Chondrocyte (in vitro differentiated cells): ENCODE data around the gene LDHD. TPM values are rescaled to one million over a fixed set of nuclear protein-coding genes. Genes with fewer than 3 reads are reported as not detected.

Source experiments
- DNase-seq: peaks from one replicate; pipeline ENCODE4 v3.0.0; 2021; ENCODE audit warnings: mixed read lengths, low spot score
- H3K27ac Mint-ChIP-seq: one replicate; pipeline ENCODE4 v1.8.0; 2021; ENCODE audit warnings: mild to moderate bottlenecking, moderate library complexity, mixed read lengths; ENCODE audit not compliant: unreplicated experiment
- H3K27me3 Mint-ChIP-seq: 2 replicates; pipeline ENCODE4 v1.8.0; 2021; ENCODE audit warnings: low read depth, mixed read lengths
- H3K36me3 Mint-ChIP-seq: 2 replicates; pipeline ENCODE4 v1.8.0; 2021; ENCODE audit warnings: low read depth, mixed read lengths
- H3K4me1 Mint-ChIP-seq: 2 replicates; pipeline ENCODE4 v1.8.0; 2021; ENCODE audit warnings: low read depth, mild to moderate bottlenecking, mixed read lengths
- H3K4me3 Mint-ChIP-seq: one replicate; pipeline ENCODE4 v1.8.0; 2021; ENCODE audit warnings: mild to moderate bottlenecking, moderate library complexity, mixed read lengths; ENCODE audit not compliant: unreplicated experiment
- H3K9me3 Mint-ChIP-seq: 2 replicates; pipeline ENCODE4 v1.8.0; 2021; ENCODE audit warnings: low read depth, mixed read lengths
- total RNA-seq: library from RNA; stranded (reverse); gene quantifications from 3 replicates; pipeline ENCODE4 v1.2.1, GENCODE V29; 2021
- TF ChIP-seq, protein P1 (sequence below): fragments of 200-600 bp; sonication (generic); IDR thresholded peaks from 2 replicates; pipeline ENCODE4 v1.5.0; 2021; ENCODE audit warnings: antibody characterized with exemption, mild to moderate bottlenecking, moderate library complexity

LDHD gene
- total RNA-seq, 1 donor from 2014 or later, result 2.3 TPM

DNA sequence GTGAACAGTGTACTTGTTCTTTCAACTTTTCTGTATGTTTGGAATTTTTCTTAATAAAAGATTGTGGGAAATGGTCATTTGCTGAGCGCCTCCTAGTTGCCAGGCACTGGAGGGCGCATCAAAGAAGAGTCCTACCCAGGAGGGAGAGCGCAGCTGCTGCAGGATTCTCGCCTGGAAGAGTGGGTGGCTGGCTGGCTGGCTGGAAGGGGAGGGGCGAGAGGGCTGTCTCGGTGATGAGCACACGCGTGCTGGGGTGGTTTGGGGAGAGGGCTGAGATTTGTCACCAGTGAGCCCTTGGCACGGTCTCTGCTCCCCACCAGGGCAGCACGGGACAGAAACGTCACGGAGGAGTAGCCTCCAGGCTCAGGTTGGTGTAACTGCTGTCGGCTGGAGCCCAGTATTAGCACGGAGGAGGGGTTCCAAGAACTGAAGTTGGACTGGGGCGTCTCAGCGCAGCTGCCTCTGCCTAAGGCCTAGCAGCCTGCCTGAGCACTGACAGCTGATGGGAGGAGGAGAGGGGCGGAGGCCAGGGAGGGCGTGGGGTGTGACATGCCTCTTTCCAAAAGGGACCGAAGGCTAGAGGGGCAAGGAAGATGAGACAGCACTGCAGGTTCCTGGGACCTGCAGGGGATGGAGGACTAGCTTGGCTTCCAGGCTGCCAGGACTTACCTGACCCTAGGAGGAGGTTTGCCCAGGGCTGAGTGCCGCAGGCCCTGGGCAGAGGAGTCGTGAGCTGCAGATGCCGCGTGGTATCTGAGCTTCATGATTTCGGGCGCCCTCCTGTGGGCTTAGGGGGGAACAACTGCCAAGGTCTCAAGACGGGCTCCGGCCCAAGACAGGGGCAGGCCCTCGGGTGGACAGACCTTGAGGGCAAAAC lies 5.7 kb downstream of the LDHD start:
- Mint-ChIP-seq H3K9me3 (no peaks in the 10 kb centered on the region), H3K36me3 (no peaks in the 10 kb centered on the region), H3K4me3 (peak overlapping the region; percentile 63), H3K27ac (peak overlapping the region; percentile 95), H3K4me1 (peaks cover 33% of the 10 kb centered on the region), H3K27me3 (no peaks in the 10 kb centered on the region)
- TF ChIP-seq, protein P1, sequence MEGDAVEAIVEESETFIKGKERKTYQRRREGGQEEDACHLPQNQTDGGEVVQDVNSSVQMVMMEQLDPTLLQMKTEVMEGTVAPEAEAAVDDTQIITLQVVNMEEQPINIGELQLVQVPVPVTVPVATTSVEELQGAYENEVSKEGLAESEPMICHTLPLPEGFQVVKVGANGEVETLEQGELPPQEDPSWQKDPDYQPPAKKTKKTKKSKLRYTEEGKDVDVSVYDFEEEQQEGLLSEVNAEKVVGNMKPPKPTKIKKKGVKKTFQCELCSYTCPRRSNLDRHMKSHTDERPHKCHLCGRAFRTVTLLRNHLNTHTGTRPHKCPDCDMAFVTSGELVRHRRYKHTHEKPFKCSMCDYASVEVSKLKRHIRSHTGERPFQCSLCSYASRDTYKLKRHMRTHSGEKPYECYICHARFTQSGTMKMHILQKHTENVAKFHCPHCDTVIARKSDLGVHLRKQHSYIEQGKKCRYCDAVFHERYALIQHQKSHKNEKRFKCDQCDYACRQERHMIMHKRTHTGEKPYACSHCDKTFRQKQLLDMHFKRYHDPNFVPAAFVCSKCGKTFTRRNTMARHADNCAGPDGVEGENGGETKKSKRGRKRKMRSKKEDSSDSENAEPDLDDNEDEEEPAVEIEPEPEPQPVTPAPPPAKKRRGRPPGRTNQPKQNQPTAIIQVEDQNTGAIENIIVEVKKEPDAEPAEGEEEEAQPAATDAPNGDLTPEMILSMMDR, result peak; percentile 90
- DNase-seq, result no peak

DNA sequence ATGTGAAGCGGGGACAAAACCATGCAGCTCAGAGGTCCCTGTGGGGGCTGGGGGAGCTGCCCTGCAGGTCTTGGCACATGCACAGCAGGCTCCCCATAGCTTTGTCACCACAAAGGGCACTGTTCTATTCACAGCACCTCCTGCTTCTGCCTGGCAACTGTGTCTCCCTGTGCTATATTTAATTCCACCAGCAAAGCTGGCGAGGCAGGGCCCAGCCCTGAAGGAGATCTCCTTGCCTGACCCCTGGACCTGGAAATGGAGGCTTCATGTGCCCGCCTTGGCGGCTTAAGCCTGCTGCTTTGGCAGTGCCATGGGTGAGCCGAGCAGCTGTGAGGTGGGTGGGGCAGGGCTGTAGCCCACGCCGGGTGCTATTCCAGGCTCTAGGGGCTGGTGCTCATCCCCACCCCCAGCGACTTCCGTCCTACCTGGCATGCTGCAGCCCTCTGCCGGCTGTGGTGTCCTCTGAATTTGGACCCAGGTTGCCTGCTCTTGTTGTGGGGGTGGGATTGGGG lies 6.8 kb downstream of the LDHD start:
- TF ChIP-seq, protein P1, result no peak
- Mint-ChIP-seq H3K36me3 (no peaks in the 10 kb centered on the region), H3K4me3 (no peak overlapping the region), H3K9me3 (no peaks in the 10 kb centered on the region), H3K27ac (peak overlapping the region; percentile 95), H3K4me1 (peaks cover 32% of the 10 kb centered on the region), H3K27me3 (no peaks in the 10 kb centered on the region)
- no peak for DNase-seq

DNA sequence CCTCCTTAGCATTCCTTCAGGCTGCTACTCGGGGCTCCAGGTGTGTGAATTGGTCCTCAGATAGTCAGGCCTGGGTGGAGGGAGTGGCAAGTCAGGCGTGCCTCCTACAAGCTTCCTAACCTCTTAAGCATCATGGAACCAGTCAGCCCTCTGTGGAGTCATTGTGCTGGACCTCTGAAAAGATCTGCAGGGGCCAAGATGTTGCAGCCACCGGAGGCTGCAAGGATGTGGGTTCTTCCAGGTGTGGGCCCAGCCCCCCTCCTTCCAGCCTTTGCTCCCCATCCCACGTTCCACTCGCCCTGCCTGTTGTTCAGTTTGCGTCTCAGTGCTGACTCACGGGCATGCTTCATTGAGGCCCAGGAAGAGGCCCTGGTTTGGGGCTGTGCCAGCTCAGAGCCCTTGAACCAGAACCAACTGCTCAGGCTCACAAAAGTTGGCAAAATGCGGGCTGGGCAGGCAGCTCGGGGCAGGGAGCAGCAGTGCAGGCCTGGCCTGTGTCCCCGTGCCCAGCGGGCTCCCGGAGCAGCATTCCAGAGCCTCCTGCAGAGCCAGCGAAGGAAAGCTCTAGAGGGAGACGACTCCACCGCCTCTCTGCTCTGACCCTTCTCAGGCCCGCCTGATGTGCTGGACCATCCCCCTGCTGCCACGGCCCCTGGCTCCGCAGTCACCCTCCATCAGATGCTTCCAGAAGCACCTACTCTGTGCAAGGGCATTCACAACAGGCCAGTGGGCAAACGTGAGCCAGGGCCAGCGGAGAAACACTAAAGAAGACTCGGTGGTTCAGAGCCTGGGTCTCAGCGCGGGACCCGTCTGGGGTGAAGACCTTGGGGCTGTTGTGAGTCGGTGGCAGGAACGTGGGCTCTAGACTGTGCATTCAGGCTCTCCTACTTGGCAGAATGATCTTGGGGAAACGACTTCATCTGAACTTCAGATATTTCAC lies 7.5 kb downstream of the LDHD start:
- no peaks in the 10 kb centered on the region for H3K27me3 Mint-ChIP-seq
- H3K27ac Mint-ChIP-seq, result peak overlapping the region; percentile 95
- DNase-seq, result no peak
- peaks cover 1% of the 10 kb centered on the region for H3K9me3 Mint-ChIP-seq
- H3K4me3 Mint-ChIP-seq, result no peak overlapping the region
- TF ChIP-seq, protein P1, result peak; percentile 5
- H3K36me3 Mint-ChIP-seq, result peaks cover 2% of the 10 kb centered on the region
- H3K4me1 Mint-ChIP-seq, result peaks cover 32% of the 10 kb centered on the region

DNA sequence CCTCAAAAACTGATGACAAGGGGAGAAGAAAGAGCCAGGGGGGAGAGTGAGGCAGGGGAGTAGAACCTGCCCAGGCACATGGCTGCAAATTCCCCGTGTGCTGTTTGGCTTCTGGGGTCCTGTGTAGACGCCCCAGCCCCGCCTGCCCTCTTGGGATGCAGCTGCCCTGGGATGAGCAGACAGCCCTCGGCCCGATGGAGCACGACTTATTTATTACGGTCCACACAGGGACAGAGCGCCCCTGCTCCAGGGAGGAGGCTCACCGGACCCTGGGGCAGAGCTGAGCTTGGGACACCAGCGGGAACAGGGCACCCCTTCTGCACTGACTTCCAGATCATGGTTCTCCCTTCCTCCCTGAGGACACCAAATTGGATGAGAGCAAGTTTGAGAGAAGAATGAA lies 9.1 kb downstream of the LDHD start:
- TF ChIP-seq, protein P1, result no peak
- H3K4me3 Mint-ChIP-seq, result no peak overlapping the region
- no peak overlapping the region for H3K27ac Mint-ChIP-seq
- DNase-seq, result no peak
- H3K4me1 Mint-ChIP-seq, result peaks cover 32% of the 10 kb centered on the region
- peaks cover 2% of the 10 kb centered on the region for H3K9me3 Mint-ChIP-seq
- H3K27me3 Mint-ChIP-seq, result no peaks in the 10 kb centered on the region
- peaks cover 2% of the 10 kb centered on the region for H3K36me3 Mint-ChIP-seq
